Activated naive CD4-positive, alpha-beta T cell treated with Interleukin-2 at 50 U/mL for 16 hours (primary cell): ENCODE results near the gene ZBTB43.

ENCODE experiments used
- DNase-seq: peaks from one replicate; pipeline ENCODE4 v3.0.0-alpha.2; 2020

ZBTB43 gene

DNA sequence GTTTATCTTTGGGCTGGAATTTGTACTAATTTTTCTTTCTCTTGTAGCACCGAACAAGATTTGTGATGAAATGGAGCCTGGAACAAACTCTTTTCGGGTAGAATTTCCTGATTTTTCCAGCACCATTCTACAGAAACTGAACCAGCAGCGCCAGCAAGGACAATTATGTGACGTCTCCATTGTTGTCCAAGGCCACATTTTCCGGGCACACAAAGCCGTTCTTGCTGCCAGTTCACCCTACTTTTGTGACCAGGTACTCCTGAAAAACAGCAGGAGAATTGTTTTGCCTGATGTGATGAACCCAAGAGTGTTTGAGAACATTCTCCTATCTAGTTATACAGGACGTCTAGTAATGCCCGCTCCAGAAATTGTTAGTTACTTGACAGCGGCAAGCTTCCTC is 27.6 kb downstream of the ZBTB43 start:
- no peak for DNase-seq

DNA sequence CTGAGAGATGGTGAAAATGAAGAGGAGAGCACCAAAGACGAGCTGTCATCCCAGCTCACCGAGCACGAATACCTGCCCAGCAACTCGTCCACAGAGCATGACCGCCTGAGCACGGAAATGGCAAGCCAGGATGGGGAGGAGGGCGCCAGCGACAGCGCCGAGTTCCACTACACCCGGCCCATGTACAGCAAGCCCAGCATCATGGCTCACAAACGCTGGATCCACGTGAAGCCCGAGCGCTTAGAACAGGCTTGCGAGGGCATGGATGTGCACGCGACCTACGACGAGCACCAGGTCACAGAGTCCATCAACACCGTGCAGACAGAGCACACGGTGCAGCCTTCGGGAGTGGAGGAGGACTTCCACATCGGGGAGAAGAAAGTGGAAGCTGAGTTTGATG is 28.2 kb downstream of the ZBTB43 start:
- DNase-seq, result no peak

GRCh38 chr9:126833710-126834345 is 29.0 kb downstream of the ZBTB43 start:
- DNase-seq, result no peak

- no peak for DNase-seq
Measured at GRCh38 chr9:126834672-126835071, 29.8 kb downstream of the ZBTB43 start.

DNA sequence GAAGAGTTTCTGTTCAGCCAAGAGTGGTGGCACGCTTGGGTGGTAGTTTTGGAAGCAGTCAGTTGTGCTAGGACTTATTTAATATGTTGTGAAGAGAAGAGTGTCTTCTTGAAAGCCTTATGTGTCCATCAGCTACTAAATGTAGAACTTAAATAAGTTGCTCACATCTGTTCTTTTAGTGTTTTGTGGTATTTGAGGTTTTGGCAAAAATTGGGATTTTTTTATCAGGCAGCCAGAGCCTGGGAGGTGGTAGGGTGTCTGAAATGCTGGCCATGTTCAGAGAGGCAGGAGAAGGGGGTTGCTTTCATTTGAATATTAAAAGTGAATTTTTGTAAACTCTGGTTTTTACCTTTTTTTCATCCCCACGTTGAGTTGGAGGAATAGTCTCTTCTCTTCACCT is 31.4 kb downstream of the ZBTB43 start:
- DNase-seq, result no peak

GRCh38 chr9:126838055-126838811 is 33.4 kb downstream of the ZBTB43 start:
- no peak for DNase-seq

DNA sequence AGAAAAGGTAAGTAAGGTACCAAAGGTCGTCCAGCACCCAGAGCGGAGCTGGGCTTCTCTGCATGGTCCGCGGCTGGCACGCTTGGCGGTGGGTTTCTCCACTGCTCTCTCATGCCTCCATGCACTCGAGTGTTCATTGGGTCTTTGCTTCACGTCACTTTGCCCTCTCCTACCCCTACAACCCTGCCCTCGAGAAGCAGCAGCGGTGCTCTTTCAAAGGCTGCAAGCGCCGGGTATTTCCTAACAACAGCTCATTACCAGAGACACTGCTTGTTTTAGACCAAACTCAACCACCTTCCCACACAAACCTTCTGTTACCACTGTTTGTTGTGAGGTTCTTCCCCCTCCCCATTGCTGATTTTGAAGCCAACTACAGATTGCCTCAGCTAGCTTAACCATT is 34.1 kb downstream of the ZBTB43 start:
- DNase-seq, result no peak

DNA sequence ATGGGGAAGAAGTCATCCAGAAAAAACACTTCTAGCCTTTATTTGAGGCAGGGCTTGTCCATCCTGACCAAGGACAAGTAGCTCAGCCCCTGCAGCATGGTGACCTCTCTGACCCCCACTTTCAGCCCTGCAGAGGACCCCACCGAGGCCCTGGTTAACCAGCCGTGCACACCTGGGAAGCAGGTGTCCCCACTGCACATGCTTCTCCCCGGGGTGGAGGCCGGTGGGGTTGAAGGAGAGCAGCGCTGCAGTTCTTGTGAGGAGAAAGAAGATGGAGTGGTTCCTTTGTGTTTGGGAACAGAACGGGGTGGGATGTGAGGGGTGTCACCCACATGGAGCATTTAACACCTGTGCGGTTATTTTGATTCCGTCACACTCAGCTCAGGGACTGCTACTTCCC is 34.5 kb downstream of the ZBTB43 start:
- no peak for DNase-seq

- no peak for DNase-seq
Measured at GRCh38 chr9:126842220-126842842, 37.5 kb downstream of the ZBTB43 start.

GRCh38 chr9:126842977-126843799 is 38.3 kb downstream of the ZBTB43 start:
- DNase-seq, result no peak

DNA sequence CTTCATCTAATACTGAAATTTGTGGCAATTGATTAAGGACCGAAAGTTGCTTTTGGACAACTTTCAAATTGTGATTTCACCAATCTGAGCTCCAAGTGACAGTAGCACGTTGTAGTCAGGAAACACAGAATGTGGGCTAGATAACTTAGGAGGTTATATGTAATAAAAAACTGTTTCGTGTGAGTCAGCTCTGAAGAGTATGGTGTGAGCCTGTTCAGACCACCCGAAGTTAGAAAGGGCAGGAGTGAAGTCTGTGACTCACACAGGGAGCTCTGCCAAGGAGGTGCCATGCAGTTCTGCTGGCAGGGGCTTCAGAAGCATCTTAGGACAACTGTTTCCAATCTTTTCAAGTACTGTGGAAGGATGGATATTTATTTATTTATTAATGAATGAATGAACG is 39.2 kb downstream of the ZBTB43 start:
- no peak for DNase-seq

GRCh38 chr9:126847051-126847450 is 42.2 kb downstream of the ZBTB43 start:
- no peak for DNase-seq

- no peak for DNase-seq
Measured at GRCh38 chr9:126849591-126850225, 44.9 kb downstream of the ZBTB43 start.

DNA sequence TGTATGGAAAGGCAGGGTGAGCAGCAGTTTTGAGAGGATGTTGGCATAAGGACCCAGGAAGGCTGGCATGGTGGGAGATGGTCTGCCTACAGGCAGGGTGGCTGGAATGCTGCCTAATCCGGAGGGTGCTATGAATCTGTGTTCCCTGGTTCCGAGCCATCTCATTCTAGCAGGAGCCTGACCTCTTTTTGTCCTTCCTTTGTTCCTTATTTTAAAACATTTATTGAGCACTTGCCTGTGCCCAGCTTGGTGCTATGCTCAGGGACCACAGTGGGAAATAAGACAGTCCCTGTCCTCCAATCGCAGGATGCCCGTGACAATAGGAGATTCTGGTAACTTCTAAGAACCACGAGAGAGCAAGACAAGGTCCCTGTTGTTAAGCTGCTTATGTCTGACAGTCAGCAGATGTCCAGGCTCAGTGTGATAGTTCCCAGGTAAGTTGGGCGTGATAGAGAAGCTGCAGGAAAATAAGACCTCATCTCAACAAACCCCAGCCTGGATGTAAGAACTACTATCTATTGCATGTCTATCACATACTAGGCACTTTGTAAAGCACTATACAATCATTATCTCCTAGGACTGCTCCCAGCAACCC is 46.5 kb downstream of the ZBTB43 start:
- DNase-seq, result no peak

- DNase-seq, result no peak
Measured at GRCh38 chr9:126852086-126852688, 47.3 kb downstream of the ZBTB43 start.

GRCh38 chr9:126853667-126854066 is 48.8 kb downstream of the ZBTB43 start:
- DNase-seq, result no peak

DNA sequence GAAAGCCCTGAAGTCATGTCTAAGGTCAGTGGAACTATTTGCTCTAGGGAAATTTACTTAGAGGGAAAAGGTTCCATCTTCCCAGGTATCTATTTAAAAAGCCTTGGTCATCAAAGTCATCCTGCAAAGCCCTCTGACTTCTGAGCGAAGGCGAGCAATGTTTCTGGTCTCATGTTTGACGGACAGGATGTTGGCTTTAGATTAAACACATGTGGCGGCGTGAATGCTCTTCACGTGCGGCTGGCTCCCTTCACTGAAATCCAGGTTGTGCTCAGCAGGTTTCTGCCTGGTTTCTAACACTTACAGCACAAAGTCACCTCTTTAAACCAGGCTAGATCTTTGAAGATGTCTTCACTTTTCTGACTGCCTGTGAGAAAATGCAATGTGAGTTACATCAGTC is 49.9 kb downstream of the ZBTB43 start:
- DNase-seq, result no peak

DNA sequence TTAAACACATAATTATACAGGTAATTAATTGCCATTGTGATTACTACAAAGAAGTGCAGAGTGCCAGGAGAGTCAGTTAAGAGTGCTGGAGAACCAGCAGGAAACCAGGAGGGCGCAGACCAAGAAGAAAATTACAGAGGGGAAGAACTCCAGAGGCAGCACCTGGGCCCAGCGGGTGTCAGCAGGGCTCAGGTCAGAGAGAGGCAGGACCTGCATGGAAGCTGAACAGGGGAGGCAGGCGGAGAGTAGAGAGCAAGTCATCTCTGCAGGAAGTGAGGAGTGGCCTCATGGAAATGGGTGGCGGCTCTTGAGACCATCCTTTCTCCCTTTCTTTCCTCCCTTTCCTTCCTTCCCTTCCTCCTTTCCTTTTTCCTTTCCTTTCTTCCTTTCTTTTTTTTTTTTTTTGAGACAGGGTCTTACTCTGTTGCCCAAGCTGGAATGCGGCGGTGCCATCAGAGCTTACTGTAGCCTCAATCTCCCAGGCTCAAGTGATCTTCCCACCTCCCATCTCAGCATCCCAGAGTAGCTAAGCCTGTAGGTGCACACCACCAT is 51.6 kb downstream of the ZBTB43 start:
- DNase-seq, result no peak

DNA sequence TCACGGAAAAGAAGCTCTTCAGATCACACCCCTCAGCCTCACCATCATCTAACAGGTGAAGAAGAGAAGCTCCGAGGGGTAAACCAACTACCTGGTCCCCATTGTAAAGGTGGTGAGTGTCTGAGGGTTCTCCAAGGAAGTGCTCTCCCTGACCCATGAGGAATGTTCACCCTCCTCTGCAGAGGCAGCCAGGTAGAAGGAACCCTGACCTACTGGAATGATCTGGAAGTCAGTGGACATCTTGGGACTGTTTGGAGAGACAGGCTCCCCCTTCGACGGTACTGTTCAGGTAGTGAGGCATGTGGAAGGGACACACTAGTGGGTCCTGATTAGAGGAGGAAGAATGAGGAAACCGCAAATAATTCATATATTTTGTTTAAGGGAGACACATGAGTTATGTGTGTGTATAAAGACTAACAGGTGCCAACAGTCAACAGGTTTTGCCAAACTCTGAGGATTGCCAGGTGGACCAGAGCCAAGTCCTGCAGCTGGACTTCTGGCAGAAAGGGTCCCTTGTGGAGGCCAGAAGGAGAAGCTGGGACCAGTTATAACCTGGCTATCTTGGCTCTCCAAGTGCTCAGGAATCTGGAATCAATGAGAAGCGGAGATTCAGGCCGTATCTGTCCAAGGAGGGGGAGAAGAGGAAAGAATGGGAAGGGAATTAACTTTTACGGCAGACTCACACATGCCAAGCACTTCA is 52.6 kb downstream of the ZBTB43 start:
- no peak for DNase-seq

DNA sequence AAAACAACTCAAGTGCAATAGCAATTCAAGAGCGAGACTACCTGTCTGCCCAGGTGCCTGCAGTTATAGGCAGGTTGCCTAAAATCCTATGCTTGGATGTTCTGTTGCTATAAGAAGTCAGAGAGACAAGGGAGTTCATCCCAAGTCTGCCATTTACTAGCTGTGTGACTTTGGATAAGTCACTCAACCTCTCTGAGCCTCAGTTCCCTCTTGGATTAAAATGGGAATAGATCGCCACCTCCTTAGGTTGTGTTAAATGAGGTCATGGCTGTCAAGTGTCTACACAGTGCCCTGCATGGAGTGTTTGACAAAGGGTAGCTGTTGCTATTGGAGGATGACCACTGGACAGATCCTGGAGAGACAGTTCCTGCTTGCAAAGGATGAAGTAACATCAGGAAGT is 54.3 kb downstream of the ZBTB43 start:
- no peak for DNase-seq
